Measurements from ENCODE around the gene SMIM24.

Gene SMIM24

DNA sequence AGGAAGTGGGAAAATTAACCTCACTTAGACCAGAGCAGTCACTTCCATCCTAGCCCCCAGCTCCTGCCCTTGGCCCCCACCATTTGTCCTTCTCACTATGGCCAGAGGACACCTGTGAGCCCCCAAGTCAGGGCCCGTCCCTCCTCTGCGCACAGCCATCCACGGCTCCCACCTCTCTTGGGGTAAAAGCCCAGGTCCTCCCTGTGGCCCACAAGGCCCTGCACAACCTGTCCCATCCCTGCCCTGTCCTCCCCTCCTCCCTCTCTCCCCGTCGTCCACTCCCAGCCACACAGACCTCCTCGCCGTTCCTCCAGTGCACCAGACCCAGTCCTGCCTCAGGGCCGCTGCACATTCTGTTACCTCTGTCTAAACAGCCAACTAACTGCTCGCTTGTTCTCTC lies 53.9 kb downstream of the SMIM24 start:
- no peak for DNase-seq
